Colonic mucosa (tissue), 4 donors: Measurements from ENCODE around the gene TGM2. TPM values are rescaled to one million over a fixed set of nuclear protein-coding genes. Genes with fewer than 3 reads are reported as not detected.

ENCODE experiments used
- DNase-seq: peaks from one replicate; pipeline ENCODE4 v3.0.0-alpha.2; 2020
- H3K27ac ChIP-seq: fragments of 200-600 bp; one replicate; pipeline ENCODE4 v1.8.0; 2021
- H3K27me3 ChIP-seq: fragments of 200-600 bp; one replicate; pipeline ENCODE4 v1.8.0; 2021
- H3K36me3 ChIP-seq: fragments of 200-600 bp; one replicate; pipeline ENCODE4 v1.8.0; 2021
- H3K4me1 ChIP-seq: fragments of 200-600 bp; one replicate; pipeline ENCODE4 v1.8.0; 2021; ENCODE audit warnings: mild to moderate bottlenecking
- H3K4me3 ChIP-seq: fragments of 200-600 bp; one replicate; pipeline ENCODE4 v1.8.0; 2021
- H3K9ac ChIP-seq, 2 donors: one replicate each; pipeline ENCODE4 v1.7.0; 2013; ENCODE audit warnings: control low read depth in 2 of 2, low read depth in 2 of 2, low read length in 2 of 2
- H3K9me3 ChIP-seq: fragments of 200-600 bp; one replicate; pipeline ENCODE4 v1.8.0; 2021
- intact Hi-C: fragments of 100-400 bp; cut with DNase I; formaldehyde crosslinking; loops from one replicate; pipeline ENCODE4 v1.14.1; 2022
- total RNA-seq, 2 donors: library from RNA; stranded (reverse); fragmentation: NEBNext Ultra II Directional in 1 of 2; extraction: Animal tissue kit (Norgen Biotek cat#: 25700) in 1 of 2; gene quantifications; one replicate each; pipeline ENCODE4 v1.2.1, GENCODE V29; 2021
- TF ChIP-seq, protein P1 (sequence below): fragments of 200-600 bp; IDR thresholded peaks from one replicate; pipeline ENCODE4 v1.8.0; 2022; ENCODE audit warnings: antibody characterized with exemption, mild to moderate bottlenecking
- donor health status: healthy.
- donor health status: DM: no; HTN: no; CAD: no.
- donor health status: DM: no; HTN: no; CAD: no.

TGM2 gene
- total RNA-seq, 2 donors from 2014 or later: 14.5 to 32.8 TPM

DNA sequence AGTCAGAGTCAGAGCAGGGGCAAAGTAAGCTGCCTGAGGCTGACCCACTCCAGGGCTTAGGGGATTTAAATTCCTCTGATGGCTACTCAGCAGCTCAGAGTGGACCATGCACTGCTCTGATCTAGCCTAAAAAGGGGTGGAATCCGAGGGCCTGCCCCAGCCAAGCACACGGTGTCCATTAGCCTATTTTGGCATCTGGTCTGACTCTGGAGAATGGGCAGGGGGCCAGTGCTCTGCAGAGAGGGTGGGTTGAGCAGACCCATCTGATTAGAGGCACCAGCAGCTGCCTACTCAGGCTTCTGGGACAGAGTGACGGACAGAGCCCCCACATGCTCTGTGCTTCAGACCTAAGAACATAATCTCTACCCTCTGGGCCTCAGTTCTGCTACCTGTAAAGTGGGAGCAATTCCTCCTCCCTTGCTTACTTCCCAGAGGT is 25.9 kb upstream of the TGM2 start:
- Histone ChIP-seq H3K9ac (no peak overlapping the region), H3K27ac (no peak overlapping the region), H3K36me3 (no peaks in the 10 kb centered on the region), H3K4me3 (no peak overlapping the region), H3K4me1 (no peaks in the 10 kb centered on the region), H3K9me3 (no peaks in the 10 kb centered on the region), H3K27me3 (no peaks in the 10 kb centered on the region)
- TF ChIP-seq, protein P1, sequence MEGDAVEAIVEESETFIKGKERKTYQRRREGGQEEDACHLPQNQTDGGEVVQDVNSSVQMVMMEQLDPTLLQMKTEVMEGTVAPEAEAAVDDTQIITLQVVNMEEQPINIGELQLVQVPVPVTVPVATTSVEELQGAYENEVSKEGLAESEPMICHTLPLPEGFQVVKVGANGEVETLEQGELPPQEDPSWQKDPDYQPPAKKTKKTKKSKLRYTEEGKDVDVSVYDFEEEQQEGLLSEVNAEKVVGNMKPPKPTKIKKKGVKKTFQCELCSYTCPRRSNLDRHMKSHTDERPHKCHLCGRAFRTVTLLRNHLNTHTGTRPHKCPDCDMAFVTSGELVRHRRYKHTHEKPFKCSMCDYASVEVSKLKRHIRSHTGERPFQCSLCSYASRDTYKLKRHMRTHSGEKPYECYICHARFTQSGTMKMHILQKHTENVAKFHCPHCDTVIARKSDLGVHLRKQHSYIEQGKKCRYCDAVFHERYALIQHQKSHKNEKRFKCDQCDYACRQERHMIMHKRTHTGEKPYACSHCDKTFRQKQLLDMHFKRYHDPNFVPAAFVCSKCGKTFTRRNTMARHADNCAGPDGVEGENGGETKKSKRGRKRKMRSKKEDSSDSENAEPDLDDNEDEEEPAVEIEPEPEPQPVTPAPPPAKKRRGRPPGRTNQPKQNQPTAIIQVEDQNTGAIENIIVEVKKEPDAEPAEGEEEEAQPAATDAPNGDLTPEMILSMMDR: no peak
- no peak for DNase-seq
- intact Hi-C loops: no loop called here

DNA sequence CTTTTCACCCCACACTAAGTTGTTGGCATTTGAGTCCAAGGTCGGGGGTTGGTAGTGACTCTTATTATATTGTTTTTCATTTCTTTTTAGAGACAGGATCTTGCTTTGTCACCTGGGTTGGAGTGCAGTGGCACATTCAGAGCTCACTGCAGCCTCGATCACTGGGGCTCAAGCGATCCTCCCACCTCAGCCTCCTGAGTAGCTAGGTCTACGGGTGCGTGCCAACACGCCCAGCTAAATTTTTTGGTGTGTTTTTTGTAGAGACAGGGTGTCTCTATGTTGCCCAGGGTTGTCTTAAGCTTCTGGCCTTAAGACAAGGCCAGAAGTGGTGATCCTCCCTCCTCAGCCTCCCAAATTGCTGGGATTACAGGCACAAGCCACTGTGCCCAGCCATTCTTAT is 25.1 kb upstream of the TGM2 start:
- H3K9me3 ChIP-seq: no peaks in the 10 kb centered on the region
- no peaks in the 10 kb centered on the region for H3K27me3 ChIP-seq
- no peak overlapping the region for H3K9ac ChIP-seq
- intact Hi-C loops: no loop called here
- no peaks in the 10 kb centered on the region for H3K36me3 ChIP-seq
- no peak overlapping the region for H3K4me3 ChIP-seq
- TF ChIP-seq, protein P1: no peak
- H3K4me1 ChIP-seq: no peaks in the 10 kb centered on the region
- DNase-seq: no peak
- H3K27ac ChIP-seq: no peak overlapping the region

DNA sequence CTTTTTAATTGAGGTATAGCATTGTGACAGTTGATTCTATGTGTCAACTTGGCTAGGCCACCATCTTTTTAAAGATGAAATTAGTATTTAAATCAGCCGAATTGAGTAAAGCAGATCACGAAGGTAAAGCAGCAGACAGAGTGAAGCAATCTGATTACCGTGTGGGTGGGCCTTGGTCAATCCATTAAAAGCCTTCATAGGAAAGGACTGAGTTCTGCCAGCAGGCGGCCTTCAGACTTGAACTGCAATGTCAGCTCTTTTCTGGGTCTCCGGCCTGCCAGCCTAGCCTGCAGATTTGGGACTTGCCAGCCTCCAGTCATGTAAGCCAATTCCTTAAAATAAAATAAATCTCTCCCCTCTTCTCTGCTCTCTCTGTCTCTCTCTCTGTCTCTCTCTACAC is 22.4 kb upstream of the TGM2 start:
- intact Hi-C loops: no loop called here
- no peak for DNase-seq

DNA sequence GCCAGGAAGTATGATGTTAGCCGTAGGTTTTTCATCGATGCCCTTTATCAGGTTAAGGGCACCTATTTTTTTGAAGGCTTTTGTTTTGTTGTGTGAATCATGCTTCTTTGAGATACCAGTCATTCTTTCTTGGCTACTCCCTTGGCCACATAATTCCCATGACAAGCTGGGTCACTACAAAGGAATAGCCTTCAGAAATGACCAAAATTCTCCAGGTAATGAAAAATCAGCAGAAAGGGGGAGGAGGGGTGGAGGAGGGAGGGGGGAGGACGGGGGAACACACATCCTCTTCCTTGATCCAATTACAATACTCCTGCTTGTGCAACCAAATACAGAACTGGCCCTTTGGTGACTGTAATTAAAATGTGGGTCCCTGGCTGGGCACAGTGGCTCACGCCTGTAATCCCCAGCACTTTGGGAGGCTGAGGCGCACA is 21.7 kb upstream of the TGM2 start:
- H3K27ac ChIP-seq: no peak overlapping the region
- intact Hi-C loops: no loop called here
- no peak overlapping the region for H3K4me3 ChIP-seq
- no peaks in the 10 kb centered on the region for H3K4me1 ChIP-seq
- no peaks in the 10 kb centered on the region for H3K36me3 ChIP-seq
- TF ChIP-seq, protein P1: no peak
- H3K9me3 ChIP-seq: no peaks in the 10 kb centered on the region
- DNase-seq: no peak
- H3K9ac ChIP-seq: no peak overlapping the region
- H3K27me3 ChIP-seq: no peaks in the 10 kb centered on the region

More for the DNA sequence above, 22.4 kb upstream of the TGM2 start:
- H3K4me1 ChIP-seq: no peaks in the 10 kb centered on the region
- H3K36me3 ChIP-seq: no peaks in the 10 kb centered on the region
- TF ChIP-seq, protein P1: no peak
- H3K4me3 ChIP-seq: no peak overlapping the region
- no peak overlapping the region for H3K27ac ChIP-seq
- no peak overlapping the region for H3K9ac ChIP-seq
- H3K27me3 ChIP-seq: no peaks in the 10 kb centered on the region
- H3K9me3 ChIP-seq: no peaks in the 10 kb centered on the region

DNA sequence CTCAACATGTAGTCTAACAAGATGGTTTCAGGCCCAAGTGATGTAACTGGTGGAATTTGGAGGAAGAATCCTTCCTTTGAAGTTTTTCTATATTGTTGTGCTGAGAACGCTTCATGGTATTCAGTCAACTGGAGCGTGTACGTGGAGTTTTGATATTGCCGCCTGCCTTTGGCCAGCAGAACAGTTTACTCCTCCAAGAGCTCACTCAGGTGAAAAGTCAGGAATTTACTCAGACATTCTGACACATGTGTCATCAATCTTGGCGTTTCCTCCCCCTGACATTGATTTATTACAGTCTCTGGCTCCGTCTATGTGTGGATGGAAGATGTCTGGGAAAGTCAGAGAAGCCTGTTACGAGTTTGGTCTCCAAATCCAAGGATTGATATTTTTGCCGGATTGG is 19.0 kb upstream of the TGM2 start:
- intact Hi-C loops: no loop called here
- H3K9ac ChIP-seq: no peak overlapping the region
- H3K36me3 ChIP-seq: no peaks in the 10 kb centered on the region
- H3K4me3 ChIP-seq: no peak overlapping the region
- TF ChIP-seq, protein P1: no peak
- H3K27me3 ChIP-seq: no peaks in the 10 kb centered on the region
- no peak overlapping the region for H3K27ac ChIP-seq
- H3K4me1 ChIP-seq: no peaks in the 10 kb centered on the region
- no peak for DNase-seq
- no peaks in the 10 kb centered on the region for H3K9me3 ChIP-seq

DNA sequence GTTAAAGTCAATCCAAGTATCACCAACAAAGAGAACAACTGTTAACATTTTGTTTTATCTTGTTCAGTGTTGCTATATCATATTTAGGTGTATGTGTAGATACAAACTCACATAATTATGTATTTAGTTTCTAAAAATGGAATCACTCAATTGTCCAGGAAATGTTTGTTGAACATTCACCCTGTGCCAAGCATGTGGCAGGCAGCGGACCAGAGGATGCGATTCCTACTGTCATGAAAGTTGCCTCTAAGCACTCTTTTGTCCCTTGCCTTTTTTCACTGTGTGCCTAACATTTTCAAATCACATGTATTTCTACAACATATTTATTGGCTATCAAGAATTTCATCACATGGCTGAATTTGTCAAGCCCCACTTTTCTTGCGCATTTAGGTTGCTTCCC is 16.9 kb upstream of the TGM2 start:
- Histone ChIP-seq H3K4me1 (no peaks in the 10 kb centered on the region), H3K9ac (no peak overlapping the region), H3K4me3 (no peak overlapping the region), H3K27me3 (no peaks in the 10 kb centered on the region), H3K36me3 (no peaks in the 10 kb centered on the region), H3K27ac (no peak overlapping the region), H3K9me3 (no peaks in the 10 kb centered on the region)
- TF ChIP-seq, protein P1: no peak
- DNase-seq: no peak
- intact Hi-C loops: no loop called here
